IMR-90 (cell line): ENCODE measurements around the gene ANGEL1.

Experiments used
- POLR2A ChIP-seq: IDR thresholded peaks from 2 replicates; pipeline ENCODE4 v1.6.1; 2012; ENCODE audit warnings: mild to moderate bottlenecking, low read depth, low read length
- RAD21 ChIP-seq: IDR thresholded peaks from 2 replicates; pipeline ENCODE4 v1.6.1; 2012; ENCODE audit warnings: low read length, improper control_type of control experiment
- RCOR1 ChIP-seq: IDR thresholded peaks from 2 replicates; pipeline ENCODE4 v1.6.1; 2012; ENCODE audit warnings: mild to moderate bottlenecking, low read length, improper control_type of control experiment; ENCODE audit not compliant: insufficient replicate concordance
- RFX5 ChIP-seq: IDR thresholded peaks from 2 replicates; pipeline ENCODE4 v1.8.0; 2012; ENCODE audit warnings: low read depth, mild to moderate bottlenecking, low read length, moderate library complexity
- TF ChIP-seq, protein P1 (sequence below): conservative IDR thresholded peaks from 2 replicates; pipeline ENCODE4 v1.5.1; 2012; ENCODE audit warnings: mild to moderate bottlenecking, low read depth, low read length, improper control_type of control experiment

DNA sequence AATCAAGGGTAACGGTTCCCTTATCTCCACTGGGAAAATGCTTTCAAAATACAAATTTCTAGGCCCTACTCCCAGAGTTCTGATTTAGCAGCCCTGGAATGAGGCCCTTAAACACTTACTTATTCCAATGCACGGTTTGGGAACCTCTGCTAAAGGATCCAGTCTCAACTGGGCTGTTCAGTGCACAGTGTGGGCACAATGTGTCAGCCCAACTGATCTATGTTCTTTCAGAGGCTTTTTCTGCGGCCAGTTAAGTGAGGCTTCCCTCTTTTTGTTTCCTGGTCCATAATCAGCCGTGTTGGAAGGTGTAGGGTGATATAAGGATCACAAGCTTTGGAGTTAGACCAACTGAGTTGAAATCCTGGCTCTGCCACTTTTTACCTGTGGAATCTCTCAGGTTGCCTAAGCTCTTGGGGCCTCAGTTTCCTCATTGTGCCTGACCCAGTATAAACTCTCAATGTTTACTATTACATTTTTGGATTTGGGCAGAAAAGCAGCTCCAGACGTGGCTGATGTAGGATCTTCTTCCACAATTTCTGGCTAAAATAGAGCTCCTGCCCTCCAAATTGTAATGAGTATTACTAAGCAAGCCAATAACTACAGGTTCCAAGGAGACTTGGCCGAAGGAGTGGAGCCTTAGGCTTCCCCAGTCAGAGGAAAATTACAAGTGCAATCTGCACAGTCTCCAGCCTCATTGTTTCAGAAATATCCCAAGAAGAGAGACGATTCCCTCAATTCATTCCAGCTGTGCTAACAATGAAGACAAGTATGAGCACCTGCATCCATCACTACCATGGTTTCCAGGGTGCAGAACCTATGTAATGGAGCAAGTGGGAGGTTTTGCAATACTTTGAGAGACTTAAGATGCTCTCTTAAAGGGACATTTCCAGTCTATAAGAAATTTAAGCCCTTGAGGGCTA lies 2.3 kb upstream of the ANGEL1 start:
- TF ChIP-seq, protein P1, sequence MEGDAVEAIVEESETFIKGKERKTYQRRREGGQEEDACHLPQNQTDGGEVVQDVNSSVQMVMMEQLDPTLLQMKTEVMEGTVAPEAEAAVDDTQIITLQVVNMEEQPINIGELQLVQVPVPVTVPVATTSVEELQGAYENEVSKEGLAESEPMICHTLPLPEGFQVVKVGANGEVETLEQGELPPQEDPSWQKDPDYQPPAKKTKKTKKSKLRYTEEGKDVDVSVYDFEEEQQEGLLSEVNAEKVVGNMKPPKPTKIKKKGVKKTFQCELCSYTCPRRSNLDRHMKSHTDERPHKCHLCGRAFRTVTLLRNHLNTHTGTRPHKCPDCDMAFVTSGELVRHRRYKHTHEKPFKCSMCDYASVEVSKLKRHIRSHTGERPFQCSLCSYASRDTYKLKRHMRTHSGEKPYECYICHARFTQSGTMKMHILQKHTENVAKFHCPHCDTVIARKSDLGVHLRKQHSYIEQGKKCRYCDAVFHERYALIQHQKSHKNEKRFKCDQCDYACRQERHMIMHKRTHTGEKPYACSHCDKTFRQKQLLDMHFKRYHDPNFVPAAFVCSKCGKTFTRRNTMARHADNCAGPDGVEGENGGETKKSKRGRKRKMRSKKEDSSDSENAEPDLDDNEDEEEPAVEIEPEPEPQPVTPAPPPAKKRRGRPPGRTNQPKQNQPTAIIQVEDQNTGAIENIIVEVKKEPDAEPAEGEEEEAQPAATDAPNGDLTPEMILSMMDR: no peak
- TF ChIP-seq POLR2A: no peak
- TF ChIP-seq RAD21: no peak
- TF ChIP-seq RCOR1: no peak
- TF ChIP-seq RFX5: no peak
